Ishikawa (cell line): ENCODE data around the gene MOB2.

Experiments
- CEBPB ChIP-seq: IDR thresholded peaks from 2 replicates; pipeline ENCODE4 v1.6.1; 2012
- CREB1 ChIP-seq: IDR thresholded peaks from 2 replicates; pipeline ENCODE4 v1.6.1; 2012; ENCODE audit warnings: low read depth
- EGR1 ChIP-seq: IDR thresholded peaks from 2 replicates; pipeline ENCODE4 v1.6.1; 2012
- EP300 ChIP-seq: IDR thresholded peaks from 2 replicates; pipeline ENCODE4 v1.6.1; 2012; ENCODE audit warnings: borderline replicate concordance
- FOXM1 ChIP-seq: IDR thresholded peaks from 2 replicates; pipeline ENCODE4 v1.6.1; 2012; ENCODE audit warnings: low read depth, borderline replicate concordance
- NFIC ChIP-seq: IDR thresholded peaks from 2 replicates; pipeline ENCODE4 v1.6.1; 2012
- RAD21 ChIP-seq: IDR thresholded peaks from 2 replicates; pipeline ENCODE4 v1.6.1; 2012; ENCODE audit warnings: low read depth
- TAF1 ChIP-seq: IDR thresholded peaks from 2 replicates; pipeline ENCODE4 v1.6.1; 2012; ENCODE audit warnings: low read depth, mild to moderate bottlenecking
- TCF12 ChIP-seq: IDR thresholded peaks from 2 replicates; pipeline ENCODE4 v1.6.1; 2012; ENCODE audit warnings: low read depth
- TEAD4 ChIP-seq: IDR thresholded peaks from 2 replicates; pipeline ENCODE4 v1.6.1; 2012
- YY1 ChIP-seq: IDR thresholded peaks from 2 replicates; pipeline ENCODE4 v1.6.1; 2012; ENCODE audit warnings: low read depth
- ZBTB7A ChIP-seq: IDR thresholded peaks from 2 replicates; pipeline ENCODE4 v1.6.1; 2012; ENCODE audit warnings: low read depth
- TF ChIP-seq, protein P1 (sequence below): IDR thresholded peaks from 2 replicates; pipeline ENCODE4 v1.6.1; 2012
- TF ChIP-seq, protein P2 (sequence below): IDR thresholded peaks from 2 replicates; pipeline ENCODE4 v1.6.1; 2012; ENCODE audit warnings: low read depth, mild to moderate bottlenecking
- TF ChIP-seq, protein P3 (sequence below): IDR thresholded peaks from 2 replicates; pipeline ENCODE4 v1.6.1; 2012

The MOB2 gene

DNA sequence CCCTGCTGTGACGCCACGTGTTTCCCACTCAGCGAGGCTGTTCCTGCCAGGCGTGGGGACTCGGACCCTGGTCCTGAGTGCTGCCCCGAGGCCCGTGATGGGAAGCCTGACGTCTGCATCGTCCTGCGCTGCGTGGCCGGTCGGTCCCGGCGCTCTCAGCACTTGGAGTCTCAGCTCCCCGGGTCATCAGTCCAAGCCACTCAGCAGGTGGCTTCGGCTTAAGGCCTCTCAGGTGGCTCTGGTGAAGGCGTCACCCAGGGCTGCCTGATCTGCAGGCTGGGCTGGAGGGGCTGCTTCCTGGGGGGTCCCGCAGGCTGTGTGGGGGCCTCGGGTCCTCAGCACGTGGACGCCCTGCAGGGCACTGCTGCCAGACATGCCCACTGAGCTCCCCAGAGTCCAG, 61.6 kb downstream of the MOB2 start:
- TF ChIP-seq ZBTB7A (no peak; the same call in 1 of the 2 replicates), TAF1 (no peak), EP300 (no peak)
- TF ChIP-seq, protein P1, sequence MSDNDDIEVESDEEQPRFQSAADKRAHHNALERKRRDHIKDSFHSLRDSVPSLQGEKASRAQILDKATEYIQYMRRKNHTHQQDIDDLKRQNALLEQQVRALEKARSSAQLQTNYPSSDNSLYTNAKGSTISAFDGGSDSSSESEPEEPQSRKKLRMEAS: 0 out of 2 replicates have a peak, but pooled peaks have one; percentile 20
- TF ChIP-seq, protein P2, sequence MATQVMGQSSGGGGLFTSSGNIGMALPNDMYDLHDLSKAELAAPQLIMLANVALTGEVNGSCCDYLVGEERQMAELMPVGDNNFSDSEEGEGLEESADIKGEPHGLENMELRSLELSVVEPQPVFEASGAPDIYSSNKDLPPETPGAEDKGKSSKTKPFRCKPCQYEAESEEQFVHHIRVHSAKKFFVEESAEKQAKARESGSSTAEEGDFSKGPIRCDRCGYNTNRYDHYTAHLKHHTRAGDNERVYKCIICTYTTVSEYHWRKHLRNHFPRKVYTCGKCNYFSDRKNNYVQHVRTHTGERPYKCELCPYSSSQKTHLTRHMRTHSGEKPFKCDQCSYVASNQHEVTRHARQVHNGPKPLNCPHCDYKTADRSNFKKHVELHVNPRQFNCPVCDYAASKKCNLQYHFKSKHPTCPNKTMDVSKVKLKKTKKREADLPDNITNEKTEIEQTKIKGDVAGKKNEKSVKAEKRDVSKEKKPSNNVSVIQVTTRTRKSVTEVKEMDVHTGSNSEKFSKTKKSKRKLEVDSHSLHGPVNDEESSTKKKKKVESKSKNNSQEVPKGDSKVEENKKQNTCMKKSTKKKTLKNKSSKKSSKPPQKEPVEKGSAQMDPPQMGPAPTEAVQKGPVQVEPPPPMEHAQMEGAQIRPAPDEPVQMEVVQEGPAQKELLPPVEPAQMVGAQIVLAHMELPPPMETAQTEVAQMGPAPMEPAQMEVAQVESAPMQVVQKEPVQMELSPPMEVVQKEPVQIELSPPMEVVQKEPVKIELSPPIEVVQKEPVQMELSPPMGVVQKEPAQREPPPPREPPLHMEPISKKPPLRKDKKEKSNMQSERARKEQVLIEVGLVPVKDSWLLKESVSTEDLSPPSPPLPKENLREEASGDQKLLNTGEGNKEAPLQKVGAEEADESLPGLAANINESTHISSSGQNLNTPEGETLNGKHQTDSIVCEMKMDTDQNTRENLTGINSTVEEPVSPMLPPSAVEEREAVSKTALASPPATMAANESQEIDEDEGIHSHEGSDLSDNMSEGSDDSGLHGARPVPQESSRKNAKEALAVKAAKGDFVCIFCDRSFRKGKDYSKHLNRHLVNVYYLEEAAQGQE: no peak

DNA sequence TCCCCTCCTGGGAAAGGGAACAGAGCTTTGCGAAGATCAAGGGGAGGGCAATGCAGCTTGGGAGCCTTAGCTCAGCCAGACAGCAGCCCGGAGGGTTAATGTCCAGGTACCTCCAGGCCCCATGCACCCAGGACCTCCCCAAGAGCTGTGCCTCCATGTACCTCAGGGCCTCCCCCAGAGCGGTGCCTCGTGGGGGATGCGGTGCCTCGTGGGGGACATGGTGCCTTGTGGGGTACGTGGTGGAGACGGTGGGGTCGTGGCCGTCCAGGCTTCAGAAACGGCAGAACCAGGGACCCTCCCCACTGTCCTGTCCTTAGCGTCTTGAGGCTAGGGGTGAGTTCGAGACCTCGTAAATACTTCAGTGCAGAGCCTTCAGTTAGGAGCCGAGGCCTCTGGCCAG, 63.6 kb downstream of the MOB2 start:
- TF ChIP-seq, protein P3, sequence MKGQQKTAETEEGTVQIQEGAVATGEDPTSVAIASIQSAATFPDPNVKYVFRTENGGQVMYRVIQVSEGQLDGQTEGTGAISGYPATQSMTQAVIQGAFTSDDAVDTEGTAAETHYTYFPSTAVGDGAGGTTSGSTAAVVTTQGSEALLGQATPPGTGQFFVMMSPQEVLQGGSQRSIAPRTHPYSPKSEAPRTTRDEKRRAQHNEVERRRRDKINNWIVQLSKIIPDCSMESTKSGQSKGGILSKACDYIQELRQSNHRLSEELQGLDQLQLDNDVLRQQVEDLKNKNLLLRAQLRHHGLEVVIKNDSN: no peak
- TF ChIP-seq FOXM1 (no peak), ZBTB7A (no peak), CEBPB (no peak), RAD21 (no peak), TAF1 (no peak), CREB1 (no peak), EGR1 (no peak), EP300 (no peak), YY1 (no peak), NFIC (no peak), TEAD4 (no peak)
- TF ChIP-seq, protein P2: no peak
- TF ChIP-seq, protein P1: no peak

DNA sequence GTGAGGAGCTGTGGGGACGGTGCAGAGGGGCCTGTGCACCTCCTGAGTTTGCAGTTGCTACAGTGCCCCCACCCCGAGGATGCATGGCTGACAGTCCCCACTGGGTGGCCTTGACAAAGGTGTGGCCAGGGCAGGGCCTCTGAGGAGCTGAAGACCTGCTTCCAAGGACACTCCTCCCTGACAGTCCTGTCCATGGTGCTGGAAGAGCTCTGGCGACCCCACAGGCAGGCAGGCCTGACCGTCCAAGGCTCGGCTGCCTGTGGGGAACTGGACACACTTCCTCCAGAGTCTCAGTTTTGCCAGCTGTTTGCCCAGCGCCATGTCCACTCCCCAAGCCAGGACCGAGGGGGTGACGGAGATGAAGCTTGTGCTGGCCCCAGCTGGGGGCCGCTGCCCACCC, 64.1 kb downstream of the MOB2 start:
- TF ChIP-seq TEAD4 (no peak), RAD21 (peak; percentile 31; the same call in 1 of the 2 replicates)
- TF ChIP-seq, protein P2: peak; percentile 92
- TF ChIP-seq, protein P1: peak; percentile 40; the same call in 1 of the 2 replicates

DNA sequence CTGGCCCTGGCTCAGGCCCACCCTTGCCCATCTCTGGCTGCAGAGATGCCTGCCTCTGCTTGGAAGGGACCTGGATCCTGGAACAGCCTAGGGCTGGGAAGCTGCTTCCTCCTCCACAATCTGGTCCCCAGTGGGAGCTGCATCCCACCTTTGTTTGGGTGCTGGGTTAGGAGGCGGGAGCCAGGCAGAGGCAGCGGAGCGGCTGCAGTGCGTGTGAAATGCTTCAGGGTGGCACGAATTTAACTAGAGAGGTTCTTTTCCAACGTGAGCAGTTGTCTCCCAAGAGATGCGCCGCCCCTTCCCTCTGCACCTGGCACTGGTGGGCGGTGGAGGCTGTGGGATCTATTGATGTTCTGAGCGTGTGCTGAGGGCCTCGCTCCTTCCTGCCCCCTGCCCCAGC, 65.3 kb downstream of the MOB2 start:
- TF ChIP-seq CEBPB (no peak), NFIC (no peak), TCF12 (no peak), TEAD4 (no peak), RAD21 (no peak), EP300 (no peak), EGR1 (no peak), ZBTB7A (no peak), CREB1 (no peak)
- TF ChIP-seq, protein P3: no peak
- TF ChIP-seq, protein P2: no peak
